ENCODE results near the gene TARBP1.
"Not testable (repeated sequence)": the region's sequence is repeated elsewhere in the genome, so short reads cannot be mapped to it uniquely, and the experiment has no call there.

Gene TARBP1

GRCh38 chr1:234406871-234407270, 72.1 kb downstream of the TARBP1 start:
- in situ Hi-C loops (cut with MboI; ENCODE audit: low pct_unique_long_range_greater_than_20kb, low sequenced_read_pairs), result no loop called here
- DNase-seq, result no peak

GRCh38 chr1:234405676-234406075, 73.3 kb downstream of the TARBP1 start:
- DNase-seq, result no peak
- in situ Hi-C loops (cut with MboI; ENCODE audit: low pct_unique_long_range_greater_than_20kb, low sequenced_read_pairs), result no loop called here

GRCh38 chr1:234402939-234403338, 76.0 kb downstream of the TARBP1 start:
- in situ Hi-C loops (cut with MboI; ENCODE audit: low pct_unique_long_range_greater_than_20kb, low sequenced_read_pairs), result no loop called here
- DNase-seq, result no peak

GRCh38 chr1:234401658-234402057, 77.3 kb downstream of the TARBP1 start:
- no peak for DNase-seq
- in situ Hi-C loops (cut with MboI; ENCODE audit: low pct_unique_long_range_greater_than_20kb, low sequenced_read_pairs), result no loop called here

- in situ Hi-C loops (cut with MboI; ENCODE audit: low pct_unique_long_range_greater_than_20kb, low sequenced_read_pairs), result no loop called here
- DNase-seq, result no peak
Observed at GRCh38 chr1:234400773-234401172, 78.2 kb downstream of the TARBP1 start.

- in situ Hi-C loops (cut with MboI; ENCODE audit: low pct_unique_long_range_greater_than_20kb, low sequenced_read_pairs); DNase-seq: not testable (repeated sequence)
Observed at GRCh38 chr1:234399515-234399914, 79.5 kb downstream of the TARBP1 start.

GRCh38 chr1:234398849-234399381, 80.1 kb downstream of the TARBP1 start:
- peak; percentile 61 for DNase-seq
- in situ Hi-C loops (cut with MboI; ENCODE audit: low pct_unique_long_range_greater_than_20kb, low sequenced_read_pairs), result no loop called here

GRCh38 chr1:234397732-234398131, 81.2 kb downstream of the TARBP1 start:
- no peak for DNase-seq
- in situ Hi-C loops (cut with MboI; ENCODE audit: low pct_unique_long_range_greater_than_20kb, low sequenced_read_pairs), result no loop called here

GRCh38 chr1:234396871-234397270, 82.1 kb downstream of the TARBP1 start:
- in situ Hi-C loops (cut with MboI; ENCODE audit: low pct_unique_long_range_greater_than_20kb, low sequenced_read_pairs), result no loop called here
- no peak for DNase-seq

- no peak for DNase-seq
- in situ Hi-C loops (cut with MboI; ENCODE audit: low pct_unique_long_range_greater_than_20kb, low sequenced_read_pairs), result no loop called here
Observed at GRCh38 chr1:234396092-234396491, 82.9 kb downstream of the TARBP1 start.

GRCh38 chr1:234395297-234395696, 83.7 kb downstream of the TARBP1 start:
- DNase-seq, result no peak
- in situ Hi-C loops (cut with MboI; ENCODE audit: low pct_unique_long_range_greater_than_20kb, low sequenced_read_pairs), result no loop called here

- in situ Hi-C loops (cut with MboI; ENCODE audit: low pct_unique_long_range_greater_than_20kb, low sequenced_read_pairs), result no loop called here
- no peak for DNase-seq
Observed at GRCh38 chr1:234393190-234393589, 85.8 kb downstream of the TARBP1 start.

- in situ Hi-C loops (cut with MboI; ENCODE audit: low pct_unique_long_range_greater_than_20kb, low sequenced_read_pairs), result no loop called here
- no peak for DNase-seq
Observed at GRCh38 chr1:234388094-234388493, 90.9 kb downstream of the TARBP1 start.

- DNase-seq, result no peak
- in situ Hi-C loops (cut with MboI; ENCODE audit: low pct_unique_long_range_greater_than_20kb, low sequenced_read_pairs), result no loop called here
Observed at GRCh38 chr1:234386122-234386521, 92.9 kb downstream of the TARBP1 start.

- DNase-seq, result no peak
- in situ Hi-C loops (cut with MboI; ENCODE audit: low pct_unique_long_range_greater_than_20kb, low sequenced_read_pairs), result no loop called here
Observed at GRCh38 chr1:234381699-234382555, 97.1 kb downstream of the TARBP1 start.

- in situ Hi-C loops (cut with MboI; ENCODE audit: low pct_unique_long_range_greater_than_20kb, low sequenced_read_pairs); DNase-seq: not testable (repeated sequence)
Observed at GRCh38 chr1:234379591-234380109, 99.3 kb downstream of the TARBP1 start.

- in situ Hi-C loops (cut with MboI; ENCODE audit: low pct_unique_long_range_greater_than_20kb, low sequenced_read_pairs), result no loop called here
- DNase-seq, result no peak
Observed at GRCh38 chr1:234375672-234376071, 103.3 kb downstream of the TARBP1 start.

- DNase-seq, result no peak
- in situ Hi-C loops (cut with MboI; ENCODE audit: low pct_unique_long_range_greater_than_20kb, low sequenced_read_pairs), result no loop called here
Observed at GRCh38 chr1:234373959-234374254, 105.1 kb downstream of the TARBP1 start.

- DNase-seq, result peak; percentile 98
- in situ Hi-C loops (cut with MboI; ENCODE audit: low pct_unique_long_range_greater_than_20kb, low sequenced_read_pairs), result no loop called here
Observed at GRCh38 chr1:234373064-234373958, 105.7 kb downstream of the TARBP1 start, which contains the start of gene COA6. TSS of gene COA6 (plus strand) at chr1:234373456. CDS start at chr1:234373467, 11 bp downstream.
